GM12891 (cell line): Measurements from ENCODE around the gene GDF2.

Source experiments
- POLR2A ChIP-seq: IDR thresholded peaks from 2 replicates; pipeline ENCODE4 v1.6.1; 2011; ENCODE audit warnings: low read depth, low read length, control low read depth
- POLR2AphosphoS5 ChIP-seq: IDR thresholded peaks from 2 replicates; pipeline ENCODE4 v1.6.1; 2011; ENCODE audit warnings: low read depth, low read length, control low read depth
- POU2F2 ChIP-seq: IDR thresholded peaks from 2 replicates; pipeline ENCODE4 v1.6.1; 2011; ENCODE audit warnings: low read depth, mild to moderate bottlenecking, control low read depth, low read length, moderate library complexity
- SPI1 ChIP-seq: IDR thresholded peaks from 2 replicates; pipeline ENCODE4 v1.6.1; 2011; ENCODE audit warnings: low read depth, low read length, control low read depth
- TAF1 ChIP-seq: IDR thresholded peaks from 2 replicates; pipeline ENCODE4 v1.6.1; 2011; ENCODE audit warnings: low read depth, low read length, control low read depth

- TF ChIP-seq POLR2A (no peak), SPI1 (no peak), TAF1 (no peak), POLR2AphosphoS5 (no peak), POU2F2 (no peak)
Observed at GRCh38 chr10:47277352-47278151, 44.7 kb upstream of the GDF2 start.
